IMR-90 (cell line): ENCODE measurements around the gene PAF1. TPM values are rescaled to one million over a fixed set of nuclear protein-coding genes. Genes with fewer than 3 reads are reported as not detected.

Experiments
- ATAC-seq: fragments of 200-7000 bp; cut with Tn5 transposase; 2 replicates; pipeline ENCODE4 v1.9.1; 2020; ENCODE audit warnings: low read depth, mild to moderate bottlenecking, moderate library complexity
- BruUV-seq: library from RNA; stranded (reverse); fragments of 400-500 nt; replicated peaks from 2 replicates; lab custom pipeline; 2021; lab: Mats Ljungman, UMichigan
- CTCF ChIA-PET: fragments of 300-600 bp; formaldehyde crosslinking; extraction: SDS; loops from one replicate; lab custom pipeline; 2021; ENCODE audit warnings: antibody characterized with exemption; lab: Yijun Ruan, JAX
- POLR2A ChIA-PET: fragments of 300-600 bp; sonication (Branson Sonifier 250); formaldehyde crosslinking; loops from one replicate; lab custom pipeline; 2022; ENCODE audit warnings: antibody characterized with exemption; ENCODE audit not compliant: unreplicated experiment; lab: Charles Lee
- DNase-seq: peaks from one replicate; pipeline ENCODE4 v3.0.0; 2013
- H2AFZ ChIP-seq: replicated peaks from 2 replicates; pipeline ENCODE3; 2013; ENCODE audit warnings: low read length, mild to moderate bottlenecking; ENCODE audit not compliant: poor library complexity
- H2AK5ac ChIP-seq: 2 replicates; pipeline ENCODE4 v1.6.1; 2013; ENCODE audit warnings: low read depth, low read length, inconsistent platforms
- H2AK9ac ChIP-seq: replicated peaks from 2 replicates; pipeline ENCODE3; 2013; ENCODE audit warnings: mild to moderate bottlenecking, low read depth, low read length, moderate library complexity; ENCODE audit not compliant: poor library complexity
- H2BK120ac ChIP-seq: 2 replicates; pipeline ENCODE4 v1.6.1; 2013; ENCODE audit warnings: low read depth, low read length, inconsistent platforms
- H2BK15ac ChIP-seq: 3 replicates; pipeline ENCODE4 v1.6.1; 2013; ENCODE audit warnings: low read depth, low read length, inconsistent platforms
- H2BK20ac ChIP-seq: 2 replicates; pipeline ENCODE4 v1.6.1; 2013; ENCODE audit warnings: low read depth, mild to moderate bottlenecking, inconsistent platforms, low read length, moderate library complexity
- H2BK5ac ChIP-seq: 2 replicates; pipeline ENCODE4 v1.6.1; 2013; ENCODE audit warnings: mild to moderate bottlenecking, low read depth, low read length, inconsistent platforms; ENCODE audit not compliant: poor library complexity, severe bottlenecking
- H3K14ac ChIP-seq: replicated peaks from 2 replicates; pipeline ENCODE4 v1.6.1; 2013; ENCODE audit warnings: low read depth, low read length, inconsistent platforms
- H3K18ac ChIP-seq: 2 replicates; pipeline ENCODE4 v1.6.1; 2013; ENCODE audit warnings: low read depth, low read length, control low read depth
- H3K23ac ChIP-seq: 2 replicates; pipeline ENCODE4 v1.6.1; 2013; ENCODE audit warnings: low read depth, low read length, inconsistent platforms
- H3K27ac ChIP-seq: 2 replicates; pipeline ENCODE4 v1.5.1; 2013; ENCODE audit warnings: mild to moderate bottlenecking, control low read depth, low read length; ENCODE audit not compliant: insufficient read depth
- H3K27me3 ChIP-seq: 2 replicates; pipeline ENCODE4 v1.6.1; 2013; ENCODE audit warnings: low read length; ENCODE audit not compliant: control insufficient read depth, insufficient read depth
- H3K36me3 ChIP-seq: 2 replicates; pipeline ENCODE4 v1.6.1; 2013; ENCODE audit warnings: low read length, mixed read lengths; ENCODE audit not compliant: control insufficient read depth, insufficient read depth
- H3K4ac ChIP-seq: 2 replicates; pipeline ENCODE4 v1.6.1; 2013; ENCODE audit warnings: low read depth, low read length, inconsistent platforms
- H3K4me1 ChIP-seq: 2 replicates; pipeline ENCODE4 v1.6.1; 2013; ENCODE audit warnings: low read length, mixed read lengths; ENCODE audit not compliant: control insufficient read depth, insufficient read depth
- H3K4me2 ChIP-seq: 2 replicates; pipeline ENCODE4 v1.6.1; 2013; ENCODE audit warnings: low read depth, mild to moderate bottlenecking, control low read depth, low read length, moderate library complexity
- H3K4me3 ChIP-seq: 2 replicates; pipeline ENCODE4 v1.5.1; 2013; ENCODE audit warnings: low read depth, mild to moderate bottlenecking, control low read depth, low read length, moderate library complexity; ENCODE audit not compliant: insufficient read depth
- H3K56ac ChIP-seq: 2 replicates; pipeline ENCODE4 v1.6.1; 2013; ENCODE audit warnings: low read length, inconsistent platforms; ENCODE audit not compliant: insufficient read depth; ENCODE audit errors: extremely low read depth
- H3K79me1 ChIP-seq, 2 experiments: 2 replicates each; pipeline ENCODE4 v1.6.1; 2013; ENCODE audit warnings: low read length in 2 of 2, inconsistent platforms in 1 of 2, low read depth in 1 of 2
- H3K9ac ChIP-seq: 2 replicates; pipeline ENCODE4 v1.6.1; 2013; ENCODE audit warnings: low read depth, low read length, control low read depth
- H3K9me1 ChIP-seq: 2 replicates; pipeline ENCODE4 v1.6.1; 2013; ENCODE audit warnings: low read length, inconsistent platforms; ENCODE audit not compliant: insufficient read depth
- H3K9me3 ChIP-seq: 2 replicates; pipeline ENCODE4 v1.6.1; 2013; ENCODE audit warnings: low read length; ENCODE audit not compliant: control insufficient read depth, insufficient read depth
- H4K20me1 ChIP-seq: 2 replicates; pipeline ENCODE4 v1.6.1; 2013; ENCODE audit warnings: low read length, inconsistent platforms; ENCODE audit not compliant: insufficient read depth
- H4K5ac ChIP-seq: 2 replicates; pipeline ENCODE4 v1.6.1; 2013; ENCODE audit warnings: mild to moderate bottlenecking, low read depth, low read length, control low read depth
- H4K8ac ChIP-seq, 2 experiments: 2 replicates each; pipeline ENCODE4 v1.6.1; 2013; ENCODE audit warnings: low read depth in 2 of 2, low read length in 2 of 2, control low read depth in 1 of 2, inconsistent platforms in 1 of 2
- H4K91ac ChIP-seq: 2 replicates; pipeline ENCODE4 v1.6.1; 2013; ENCODE audit warnings: low read depth, low read length, inconsistent platforms; ENCODE audit not compliant: insufficient read depth
- FOS ChIP-seq: fragments of 150-350 bp; IDR thresholded peaks from 2 replicates; pipeline ENCODE4 v1.6.1; 2016; ENCODE audit warnings: low read depth, low read length
- MAFK ChIP-seq: IDR thresholded peaks from 2 replicates; pipeline ENCODE4 v1.6.1; 2012; ENCODE audit warnings: low read depth, low read length, improper control_type of control experiment
- MAZ ChIP-seq: IDR thresholded peaks from 2 replicates; pipeline ENCODE4 v1.6.1; 2012; ENCODE audit warnings: low read depth, mild to moderate bottlenecking, low read length, improper control_type of control experiment, moderate library complexity, borderline replicate concordance
- NFE2L2 ChIP-seq: fragments of 150-350 bp; IDR thresholded peaks from 2 replicates; pipeline ENCODE4 v1.6.1; 2016; ENCODE audit warnings: low read depth, mild to moderate bottlenecking, low read length
- SMC3 ChIP-seq: fragments of 150-350 bp; IDR thresholded peaks from 2 replicates; pipeline ENCODE4 v1.6.1; 2016; ENCODE audit warnings: low read depth, mild to moderate bottlenecking, antibody characterized with exemption, low read length, moderate library complexity
- WGBS, 2 experiments: methylation state at CpG; one replicate each; pipeline versions ENCODE4 v1.1.5 to v1.1.7; 2013; ENCODE audit warnings: missing lambda C conversion rate in 2 of 2; ENCODE audit not compliant: insufficient read length in 1 of 2; ENCODE audit errors: extremely low coverage in 2 of 2; 5-methylcytosine and 5-hydroxymethylcytosine counted together
- dilution Hi-C: fragments of 300-500 bp; cut with HindIII; formaldehyde crosslinking; loops from one replicate; pipeline ENCODE4 v1.14.3; 2018; ENCODE audit warnings: low sequenced_read_pairs; ENCODE audit not compliant: unreplicated experiment
- in situ Hi-C: fragments of 300-500 bp; cut with MboI; formaldehyde crosslinking; loops from 3 replicates; pipeline ENCODE4 v1.14.3; 2019; ENCODE audit warnings: low sequenced_read_pairs, inconsistent platforms, mixed read lengths
- intact Hi-C: fragments of 100-400 bp; cut with micrococcal nuclease; formaldehyde crosslinking; loops from 2 replicates; pipeline ENCODE4 v1.10.0; 2022
- polyA plus RNA-seq, 3 experiments: library from polyadenylated mRNA; depleted of rRNA; stranded (reverse); fragments of >200 nt; gene quantifications; 2 replicates each; pipeline ENCODE4 v1.2.3, GENCODE V29; 2012; ENCODE audit warnings: low replicate concordance in 1 of 3
- total RNA-seq: library from RNA; depleted of rRNA; stranded (reverse); fragments of >200 nt; gene quantifications from 2 replicates; pipeline ENCODE4 v1.2.3, GENCODE V29; 2012
- TF ChIP-seq, protein P1 (sequence below): conservative IDR thresholded peaks from 2 replicates; pipeline ENCODE4 v1.5.1; 2012; ENCODE audit warnings: mild to moderate bottlenecking, low read depth, low read length, improper control_type of control experiment
- TF ChIP-seq, protein P2 (sequence below): fragments of 150-350 bp; IDR thresholded peaks from 2 replicates; pipeline ENCODE4 v1.6.1; 2016; ENCODE audit warnings: low read depth, mild to moderate bottlenecking, low read length, moderate library complexity, borderline replicate concordance
- TF ChIP-seq, protein P3 (sequence below): fragments of 150-350 bp; IDR thresholded peaks from 2 replicates; pipeline ENCODE4 v1.6.1; 2017; ENCODE audit warnings: mild to moderate bottlenecking, antibody characterized with exemption, low read length, low read depth

Gene PAF1
- total and polyA plus RNA-seq, 2 of the 4 experiments (the other 2 are of a cell fraction): 45.7 to 54.3 TPM

DNA sequence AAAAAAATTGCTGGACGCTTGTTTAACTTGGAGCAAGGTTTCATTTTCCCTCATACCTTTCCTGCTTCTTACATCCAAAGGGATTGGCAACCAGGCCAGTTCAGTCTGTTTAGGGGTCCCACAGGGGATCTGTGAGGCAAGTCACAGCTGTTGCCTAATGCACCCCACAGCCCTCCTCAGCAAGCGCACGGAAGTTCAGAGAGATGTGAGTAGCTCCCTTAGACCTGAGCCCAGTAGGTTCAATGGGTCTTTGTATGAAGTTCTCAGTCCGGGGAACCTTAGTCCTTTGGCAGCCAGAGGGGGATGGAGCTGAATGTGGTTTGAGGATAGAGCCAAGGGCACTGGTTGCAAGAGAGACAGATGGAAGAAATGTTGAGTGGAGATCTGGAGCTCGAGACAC, 35.7 kb downstream of the PAF1 start:
- Histone ChIP-seq H3K4me2 (no peak overlapping the region), H3K9me3 (no peaks in the 10 kb centered on the region), H3K27me3 (no peaks in the 10 kb centered on the region), H4K91ac (no peak overlapping the region), H2AK5ac (no peak overlapping the region), H2BK20ac (no peak overlapping the region), H3K9ac (no peak overlapping the region), H3K79me1 (peaks cover 42 to 69% of the 10 kb centered on the region in 2 experiments), H3K27ac (no peak overlapping the region), H3K36me3 (peaks cover 67% of the 10 kb centered on the region), H3K23ac (no peak overlapping the region), H3K4me3 (no peak overlapping the region), H2AK9ac (no peak overlapping the region), H2BK15ac (no peak overlapping the region), H4K20me1 (peaks cover 15% of the 10 kb centered on the region), H3K56ac (no peak overlapping the region), H2BK5ac (no peak overlapping the region), H3K4ac (no peak overlapping the region), H2BK120ac (no peak overlapping the region), H3K4me1 (no peaks in the 10 kb centered on the region), H3K14ac (no peak overlapping the region), H3K18ac (no peak overlapping the region), H3K9me1 (peaks cover 8% of the 10 kb centered on the region), H2AFZ (no peak overlapping the region), H4K5ac (no peak overlapping the region), H4K8ac (no peak overlapping the region)
- in situ Hi-C loops (no loop called here), intact Hi-C loops (no loop called here), dilution Hi-C loops (no loop called here)
- ChIA-PET POLR2A (no interaction called here), CTCF (interaction anchor here (1.2 kb wide), 1 partner anchor 14 kb away, joined by 3 read pairs; no protein-coding TSS in a partner anchor)
- no peak for ATAC-seq
- no TSS peak for BruUV-seq
- TF ChIP-seq, protein P1, sequence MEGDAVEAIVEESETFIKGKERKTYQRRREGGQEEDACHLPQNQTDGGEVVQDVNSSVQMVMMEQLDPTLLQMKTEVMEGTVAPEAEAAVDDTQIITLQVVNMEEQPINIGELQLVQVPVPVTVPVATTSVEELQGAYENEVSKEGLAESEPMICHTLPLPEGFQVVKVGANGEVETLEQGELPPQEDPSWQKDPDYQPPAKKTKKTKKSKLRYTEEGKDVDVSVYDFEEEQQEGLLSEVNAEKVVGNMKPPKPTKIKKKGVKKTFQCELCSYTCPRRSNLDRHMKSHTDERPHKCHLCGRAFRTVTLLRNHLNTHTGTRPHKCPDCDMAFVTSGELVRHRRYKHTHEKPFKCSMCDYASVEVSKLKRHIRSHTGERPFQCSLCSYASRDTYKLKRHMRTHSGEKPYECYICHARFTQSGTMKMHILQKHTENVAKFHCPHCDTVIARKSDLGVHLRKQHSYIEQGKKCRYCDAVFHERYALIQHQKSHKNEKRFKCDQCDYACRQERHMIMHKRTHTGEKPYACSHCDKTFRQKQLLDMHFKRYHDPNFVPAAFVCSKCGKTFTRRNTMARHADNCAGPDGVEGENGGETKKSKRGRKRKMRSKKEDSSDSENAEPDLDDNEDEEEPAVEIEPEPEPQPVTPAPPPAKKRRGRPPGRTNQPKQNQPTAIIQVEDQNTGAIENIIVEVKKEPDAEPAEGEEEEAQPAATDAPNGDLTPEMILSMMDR: no peak
- no peak for TF ChIP-seq MAFK
- no peak for TF ChIP-seq MAZ
- no peak for TF ChIP-seq FOS
- TF ChIP-seq, protein P2, sequence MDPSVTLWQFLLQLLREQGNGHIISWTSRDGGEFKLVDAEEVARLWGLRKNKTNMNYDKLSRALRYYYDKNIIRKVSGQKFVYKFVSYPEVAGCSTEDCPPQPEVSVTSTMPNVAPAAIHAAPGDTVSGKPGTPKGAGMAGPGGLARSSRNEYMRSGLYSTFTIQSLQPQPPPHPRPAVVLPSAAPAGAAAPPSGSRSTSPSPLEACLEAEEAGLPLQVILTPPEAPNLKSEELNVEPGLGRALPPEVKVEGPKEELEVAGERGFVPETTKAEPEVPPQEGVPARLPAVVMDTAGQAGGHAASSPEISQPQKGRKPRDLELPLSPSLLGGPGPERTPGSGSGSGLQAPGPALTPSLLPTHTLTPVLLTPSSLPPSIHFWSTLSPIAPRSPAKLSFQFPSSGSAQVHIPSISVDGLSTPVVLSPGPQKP: no peak
- TF ChIP-seq SMC3: no peak
- TF ChIP-seq, protein P3, sequence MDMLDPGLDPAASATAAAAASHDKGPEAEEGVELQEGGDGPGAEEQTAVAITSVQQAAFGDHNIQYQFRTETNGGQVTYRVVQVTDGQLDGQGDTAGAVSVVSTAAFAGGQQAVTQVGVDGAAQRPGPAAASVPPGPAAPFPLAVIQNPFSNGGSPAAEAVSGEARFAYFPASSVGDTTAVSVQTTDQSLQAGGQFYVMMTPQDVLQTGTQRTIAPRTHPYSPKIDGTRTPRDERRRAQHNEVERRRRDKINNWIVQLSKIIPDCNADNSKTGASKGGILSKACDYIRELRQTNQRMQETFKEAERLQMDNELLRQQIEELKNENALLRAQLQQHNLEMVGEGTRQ: no peak
- TF ChIP-seq NFE2L2: no peak
- WGBS, 2 experiments: 100% methylated on average over 1 of the region's 5 CpGs; no CpG with 5 or more reads in 1 of the 2 experiments
- no peak for DNase-seq
